Right lobe of liver (tissue), 4 donors: ENCODE data around the gene CRAMP1.

ENCODE experiments used
- CTCF ChIP-seq, 4 donors: fragments of 200-600 bp in 3 of 4; fragments of 450-650 bp in 1 of 4; IDR thresholded peaks; one replicate each; pipeline versions ENCODE4 v1.5.1 to v1.8.0; 2016 to 2022; ENCODE audit warnings: antibody characterized with exemption in 4 of 4, mild to moderate bottlenecking in 2 of 4
- POLR2A ChIP-seq: fragments of 450-650 bp; IDR thresholded peaks from one replicate; pipeline ENCODE4 v1.6.1; 2017; ENCODE audit warnings: antibody characterized with exemption, mild to moderate bottlenecking
- donor health status: DM: no; HTN: no; CAD: no.
- donor health status: DM: no; HTN: no; CAD: no.
- donor health status: DM: no; HTN: yes; CAD: no.

GRCh38 chr16:1621851-1622250, 9.7 kb downstream of the CRAMP1 start:
- no peak for TF ChIP-seq CTCF (IDR thresholded peaks at IDR 0.05)
- TF ChIP-seq POLR2A, result no peak
